HepG2 (cell line): ENCODE measurements around the gene ZCCHC17. TPM values are rescaled to one million over a fixed set of nuclear protein-coding genes. Genes with fewer than 3 reads are reported as not detected.

Source experiments
- IRX3 ChIP-seq: sonication (generic); formaldehyde crosslinking; IDR thresholded peaks from 2 replicates; pipeline ENCODE4 v1.8.1; 2023; ENCODE audit warnings: mild to moderate bottlenecking, low read depth, missing genetic modification reagents, borderline replicate concordance
- NKX3-1 ChIP-seq: sonication (generic); formaldehyde crosslinking; IDR thresholded peaks from 2 replicates; pipeline ENCODE4 v1.5.0; 2020; ENCODE audit warnings: missing genetic modification reagents
- PRMT3 ChIP-seq: sonication (generic); formaldehyde crosslinking; IDR thresholded peaks from 2 replicates; pipeline ENCODE4 v1.8.1; 2022; ENCODE audit warnings: low read depth, mild to moderate bottlenecking, moderate library complexity, missing genetic modification reagents, borderline replicate concordance
- ZNF816 ChIP-seq: sonication (generic); formaldehyde crosslinking; IDR thresholded peaks from 2 replicates; pipeline ENCODE4 v1.8.0; 2022; ENCODE audit warnings: missing genetic modification reagents, mild to moderate bottlenecking, borderline replicate concordance
- polyA plus RNA-seq, 8 experiments: library from polyadenylated mRNA; depleted of rRNA in 3 of 8; stranded (reverse) in 7 of 8; unstranded in 1 of 8; fragments of >200 nt; fragmentation: Illumina TruSeq in 4 of 8; extraction: Trizol in 4 of 8; gene quantifications; 2 replicates each; pipeline versions ENCODE4 v1.2.1 to v1.2.3, GENCODE V29; 2011 to 2016; ENCODE audit warnings: low read depth in 4 of 8, missing spikeins in 1 of 8, mixed read lengths in 1 of 8; ENCODE audit not compliant: insufficient read depth in 1 of 8
- total RNA-seq, 5 experiments: library from RNA; depleted of rRNA; stranded (reverse); fragments of >200 nt; fragmentation: Illumina TruSeq; extraction: Trizol; gene quantifications; 2 replicates each; pipeline ENCODE4 v1.2.3, GENCODE V29; 2016; ENCODE audit warnings: low read depth in 1 of 5
- TF ChIP-seq, protein P1 (sequence below): sonication (generic); formaldehyde crosslinking; IDR thresholded peaks from 2 replicates; pipeline ENCODE4 v1.4.0; 2020; ENCODE audit warnings: mild to moderate bottlenecking, missing genetic modification reagents
- TF ChIP-seq, protein P2 (sequence below): sonication (generic); formaldehyde crosslinking; IDR thresholded peaks from 2 replicates; pipeline ENCODE4 v1.4.0; 2020; ENCODE audit warnings: missing genetic modification reagents
- TF ChIP-seq, protein P3 (sequence below): sonication (generic); formaldehyde crosslinking; conservative IDR thresholded peaks from 2 replicates; pipeline ENCODE4 v1.8.1; 2023; ENCODE audit warnings: missing genetic modification reagents
- TF ChIP-seq, protein P4 (sequence below): sonication (generic); formaldehyde crosslinking; IDR thresholded peaks from 2 replicates; pipeline ENCODE4 v1.4.0; 2020; ENCODE audit warnings: missing genetic modification reagents

The ZCCHC17 gene
- total and polyA plus RNA-seq, 2 of the 13 experiments (the other 11 are each of a cell fraction or from before 2014, with no cell fraction given), result 20.5 to 53.0 TPM

DNA sequence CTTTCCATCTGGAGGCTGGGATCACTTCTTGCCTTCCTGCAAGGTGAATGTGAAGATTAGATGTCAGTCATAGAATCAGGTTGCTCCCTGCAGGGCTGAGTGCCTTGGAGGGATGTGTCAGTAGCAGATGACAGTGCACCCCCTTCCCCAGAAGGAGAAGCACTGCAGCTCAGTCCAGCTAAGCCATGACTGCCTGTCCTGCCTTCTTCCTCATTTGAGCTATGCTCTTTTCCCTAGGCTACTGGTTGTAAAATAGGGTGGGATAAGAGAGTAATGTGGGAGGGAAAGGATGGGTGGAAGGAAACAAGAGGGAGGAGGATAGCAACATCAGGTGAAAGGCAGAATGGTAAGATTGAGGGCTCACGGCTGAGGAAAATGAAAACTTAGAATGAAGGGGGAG, 87.1 kb downstream of the ZCCHC17 start (continued):
- TF ChIP-seq, protein P1, sequence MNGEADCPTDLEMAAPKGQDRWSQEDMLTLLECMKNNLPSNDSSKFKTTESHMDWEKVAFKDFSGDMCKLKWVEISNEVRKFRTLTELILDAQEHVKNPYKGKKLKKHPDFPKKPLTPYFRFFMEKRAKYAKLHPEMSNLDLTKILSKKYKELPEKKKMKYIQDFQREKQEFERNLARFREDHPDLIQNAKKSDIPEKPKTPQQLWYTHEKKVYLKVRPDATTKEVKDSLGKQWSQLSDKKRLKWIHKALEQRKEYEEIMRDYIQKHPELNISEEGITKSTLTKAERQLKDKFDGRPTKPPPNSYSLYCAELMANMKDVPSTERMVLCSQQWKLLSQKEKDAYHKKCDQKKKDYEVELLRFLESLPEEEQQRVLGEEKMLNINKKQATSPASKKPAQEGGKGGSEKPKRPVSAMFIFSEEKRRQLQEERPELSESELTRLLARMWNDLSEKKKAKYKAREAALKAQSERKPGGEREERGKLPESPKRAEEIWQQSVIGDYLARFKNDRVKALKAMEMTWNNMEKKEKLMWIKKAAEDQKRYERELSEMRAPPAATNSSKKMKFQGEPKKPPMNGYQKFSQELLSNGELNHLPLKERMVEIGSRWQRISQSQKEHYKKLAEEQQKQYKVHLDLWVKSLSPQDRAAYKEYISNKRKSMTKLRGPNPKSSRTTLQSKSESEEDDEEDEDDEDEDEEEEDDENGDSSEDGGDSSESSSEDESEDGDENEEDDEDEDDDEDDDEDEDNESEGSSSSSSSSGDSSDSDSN (CRISPR knock-in tag), result no peak
- TF ChIP-seq, protein P2, sequence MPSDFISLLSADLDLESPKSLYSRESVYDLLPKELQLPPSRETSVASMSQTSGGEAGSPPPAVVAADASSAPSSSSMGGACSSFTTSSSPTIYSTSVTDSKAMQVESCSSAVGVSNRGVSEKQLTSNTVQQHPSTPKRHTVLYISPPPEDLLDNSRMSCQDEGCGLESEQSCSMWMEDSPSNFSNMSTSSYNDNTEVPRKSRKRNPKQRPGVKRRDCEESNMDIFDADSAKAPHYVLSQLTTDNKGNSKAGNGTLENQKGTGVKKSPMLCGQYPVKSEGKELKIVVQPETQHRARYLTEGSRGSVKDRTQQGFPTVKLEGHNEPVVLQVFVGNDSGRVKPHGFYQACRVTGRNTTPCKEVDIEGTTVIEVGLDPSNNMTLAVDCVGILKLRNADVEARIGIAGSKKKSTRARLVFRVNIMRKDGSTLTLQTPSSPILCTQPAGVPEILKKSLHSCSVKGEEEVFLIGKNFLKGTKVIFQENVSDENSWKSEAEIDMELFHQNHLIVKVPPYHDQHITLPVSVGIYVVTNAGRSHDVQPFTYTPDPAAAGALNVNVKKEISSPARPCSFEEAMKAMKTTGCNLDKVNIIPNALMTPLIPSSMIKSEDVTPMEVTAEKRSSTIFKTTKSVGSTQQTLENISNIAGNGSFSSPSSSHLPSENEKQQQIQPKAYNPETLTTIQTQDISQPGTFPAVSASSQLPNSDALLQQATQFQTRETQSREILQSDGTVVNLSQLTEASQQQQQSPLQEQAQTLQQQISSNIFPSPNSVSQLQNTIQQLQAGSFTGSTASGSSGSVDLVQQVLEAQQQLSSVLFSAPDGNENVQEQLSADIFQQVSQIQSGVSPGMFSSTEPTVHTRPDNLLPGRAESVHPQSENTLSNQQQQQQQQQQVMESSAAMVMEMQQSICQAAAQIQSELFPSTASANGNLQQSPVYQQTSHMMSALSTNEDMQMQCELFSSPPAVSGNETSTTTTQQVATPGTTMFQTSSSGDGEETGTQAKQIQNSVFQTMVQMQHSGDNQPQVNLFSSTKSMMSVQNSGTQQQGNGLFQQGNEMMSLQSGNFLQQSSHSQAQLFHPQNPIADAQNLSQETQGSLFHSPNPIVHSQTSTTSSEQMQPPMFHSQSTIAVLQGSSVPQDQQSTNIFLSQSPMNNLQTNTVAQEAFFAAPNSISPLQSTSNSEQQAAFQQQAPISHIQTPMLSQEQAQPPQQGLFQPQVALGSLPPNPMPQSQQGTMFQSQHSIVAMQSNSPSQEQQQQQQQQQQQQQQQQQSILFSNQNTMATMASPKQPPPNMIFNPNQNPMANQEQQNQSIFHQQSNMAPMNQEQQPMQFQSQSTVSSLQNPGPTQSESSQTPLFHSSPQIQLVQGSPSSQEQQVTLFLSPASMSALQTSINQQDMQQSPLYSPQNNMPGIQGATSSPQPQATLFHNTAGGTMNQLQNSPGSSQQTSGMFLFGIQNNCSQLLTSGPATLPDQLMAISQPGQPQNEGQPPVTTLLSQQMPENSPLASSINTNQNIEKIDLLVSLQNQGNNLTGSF (CRISPR knock-in tag), result no peak
- TF ChIP-seq PRMT3 (CRISPR knock-in tag) (no peak), IRX3 (CRISPR knock-in tag) (no peak), ZNF816 (CRISPR knock-in tag) (no peak), NKX3-1 (CRISPR knock-in tag) (no peak)
- TF ChIP-seq, protein P3, sequence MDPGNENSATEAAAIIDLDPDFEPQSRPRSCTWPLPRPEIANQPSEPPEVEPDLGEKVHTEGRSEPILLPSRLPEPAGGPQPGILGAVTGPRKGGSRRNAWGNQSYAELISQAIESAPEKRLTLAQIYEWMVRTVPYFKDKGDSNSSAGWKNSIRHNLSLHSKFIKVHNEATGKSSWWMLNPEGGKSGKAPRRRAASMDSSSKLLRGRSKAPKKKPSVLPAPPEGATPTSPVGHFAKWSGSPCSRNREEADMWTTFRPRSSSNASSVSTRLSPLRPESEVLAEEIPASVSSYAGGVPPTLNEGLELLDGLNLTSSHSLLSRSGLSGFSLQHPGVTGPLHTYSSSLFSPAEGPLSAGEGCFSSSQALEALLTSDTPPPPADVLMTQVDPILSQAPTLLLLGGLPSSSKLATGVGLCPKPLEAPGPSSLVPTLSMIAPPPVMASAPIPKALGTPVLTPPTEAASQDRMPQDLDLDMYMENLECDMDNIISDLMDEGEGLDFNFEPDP, result no peak
- TF ChIP-seq, protein P4, sequence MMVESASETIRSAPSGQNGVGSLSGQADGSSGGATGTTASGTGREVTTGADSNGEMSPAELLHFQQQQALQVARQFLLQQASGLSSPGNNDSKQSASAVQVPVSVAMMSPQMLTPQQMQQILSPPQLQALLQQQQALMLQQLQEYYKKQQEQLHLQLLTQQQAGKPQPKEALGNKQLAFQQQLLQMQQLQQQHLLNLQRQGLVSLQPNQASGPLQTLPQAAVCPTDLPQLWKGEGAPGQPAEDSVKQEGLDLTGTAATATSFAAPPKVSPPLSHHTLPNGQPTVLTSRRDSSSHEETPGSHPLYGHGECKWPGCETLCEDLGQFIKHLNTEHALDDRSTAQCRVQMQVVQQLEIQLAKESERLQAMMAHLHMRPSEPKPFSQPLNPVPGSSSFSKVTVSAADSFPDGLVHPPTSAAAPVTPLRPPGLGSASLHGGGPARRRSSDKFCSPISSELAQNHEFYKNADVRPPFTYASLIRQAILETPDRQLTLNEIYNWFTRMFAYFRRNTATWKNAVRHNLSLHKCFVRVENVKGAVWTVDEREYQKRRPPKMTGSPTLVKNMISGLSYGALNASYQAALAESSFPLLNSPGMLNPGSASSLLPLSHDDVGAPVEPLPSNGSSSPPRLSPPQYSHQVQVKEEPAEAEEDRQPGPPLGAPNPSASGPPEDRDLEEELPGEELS (CRISPR knock-in tag), result no peak
